ENCODE results near the gene ONECUT1. TPM values are rescaled to one million over a fixed set of nuclear protein-coding genes. Genes with fewer than 3 reads are reported as not detected.

Gene ONECUT1
- total and polyA plus RNA-seq, 2 of the 8 experiments (the other 6 are each of a cell fraction or from before 2014, with no cell fraction given): 0.65 to 6.4 TPM

GRCh38 chr15:52730594-52730993 is 59.5 kb downstream of the ONECUT1 start:
- H3K4me3 ChIP-seq (ENCODE audit: extremely low read depth in 1 of 4, insufficient read depth in 2 of 4, low read depth in 3 of 4, low read length in 4 of 4): no peak overlapping the region
- POLR2A ChIA-PET (ENCODE audit: partially characterized antibody): no interaction called here

More at GRCh38 chr15:52730594-52730993, 59.5 kb downstream of the ONECUT1 start:
- no peak overlapping the region for H3K27ac ChIP-seq (ENCODE audit: low read depth, low read length)
- H3K79me2 ChIP-seq (ENCODE audit: control insufficient read depth in 1 of 2, insufficient read depth in 2 of 2, low read length in 2 of 2): no peaks in the 10 kb centered on the region
- CTCF ChIA-PET (ENCODE audit: partially characterized antibody): interaction anchor here (0.6 to 1.4 kb wide), 5 partner anchors 47 to 522 kb away, joined by 3 to 4 read pairs (median 4); no protein-coding TSS in a partner anchor
- no peak overlapping the region for H2BK120ac ChIP-seq (replicated peaks; ENCODE audit: low read depth, low read length)
- H2BK5ac ChIP-seq (ENCODE audit: low read depth, low read length): no peak overlapping the region
- no peaks in the 10 kb centered on the region for H4K20me1 ChIP-seq (replicated peaks in 1 of 2; ENCODE audit: control insufficient read depth in 1 of 2, insufficient read depth in 2 of 2, low read length in 2 of 2)
- no peak for DNase-seq (ENCODE audit: low read depth in 1 of 2, low spot score in 2 of 2)
- no peak overlapping the region for H3K9ac ChIP-seq (replicated peaks in 1 of 4; ENCODE audit: extremely low read depth in 1 of 4, low read depth in 3 of 4, low read length in 3 of 4)
- no peak overlapping the region for H2BK15ac ChIP-seq (ENCODE audit: low read length)
- no peak overlapping the region for H4K8ac ChIP-seq (ENCODE audit: extremely low read depth, insufficient read depth, low read length)
- H3K4me2 ChIP-seq (ENCODE audit: insufficient read depth in 1 of 2, low read depth in 2 of 2, low read length in 2 of 2): no peak overlapping the region
- H4K5ac ChIP-seq (ENCODE audit: insufficient read length, low read depth, low read length): no peak overlapping the region
- no peaks in the 10 kb centered on the region for H3K27me3 ChIP-seq (replicated peaks in 1 of 4; ENCODE audit: control insufficient read depth in 3 of 4, extremely low read depth in 1 of 4, insufficient read depth in 3 of 4, low read length in 3 of 4)
- no peak overlapping the region for H3K23ac ChIP-seq (ENCODE audit: insufficient read length)
- H3K79me1 ChIP-seq (ENCODE audit: low read depth, low read length): no peaks in the 10 kb centered on the region
- H3K36me3 ChIP-seq (ENCODE audit: control insufficient read depth in 2 of 4, insufficient read depth in 4 of 4, low read length in 3 of 4): no peaks in the 10 kb centered on the region
- H3K14ac ChIP-seq (ENCODE audit: insufficient read length): no peak overlapping the region
- no peak overlapping the region for H2AFZ ChIP-seq (ENCODE audit: low read length)
- TF ChIP-seq E2F6 (IDR thresholded peaks at IDR 0.05): no peak
- no peak for TF ChIP-seq NRF1 (IDR thresholded peaks at IDR 0.05; ENCODE audit: low read depth, low read length)
- no peak for TF ChIP-seq JUN (IDR thresholded peaks at IDR 0.05; ENCODE audit: low read depth, low read length)
- TF ChIP-seq SIRT6 (IDR thresholded peaks at IDR 0.05; ENCODE audit: low read length): no peak
- TF ChIP-seq TEAD4 (IDR thresholded peaks at IDR 0.05; ENCODE audit: low read depth, low read length): no peak
- no peak for TF ChIP-seq HDAC2 (IDR thresholded peaks at IDR 0.05; ENCODE audit: borderline replicate concordance in 1 of 2, low read depth in 2 of 2, low read length in 2 of 2)
- TF ChIP-seq CBX5 (IDR thresholded peaks at IDR 0.05; ENCODE audit: low read depth, low read length): no peak
- H3K18ac ChIP-seq (ENCODE audit: extremely low read depth, low read length): no peak overlapping the region
- H2BK20ac ChIP-seq (ENCODE audit: low read length): no peak overlapping the region
- no peak for FAIRE-seq
- H3K4ac ChIP-seq (replicated peaks; ENCODE audit: insufficient read length, low read depth, low read length): no peak overlapping the region
- H2BK12ac ChIP-seq (ENCODE audit: low read depth, low read length): no peak overlapping the region
- H4K91ac ChIP-seq (replicated peaks; ENCODE audit: insufficient read length, low read length): no peak overlapping the region
- no peak overlapping the region for H3K56ac ChIP-seq (replicated peaks; ENCODE audit: insufficient read length, low read depth, low read length)
- no peak overlapping the region for H2AK5ac ChIP-seq (ENCODE audit: low read depth, low read length)
- H3K4me1 ChIP-seq (replicated peaks in 1 of 4; ENCODE audit: control insufficient read depth in 3 of 4, insufficient read depth in 4 of 4, low read length in 3 of 4): peaks cover 0 to 6% (median 1%) of the 10 kb centered on the region in 4 experiments; a peak in 4 of 7 replicates
- H3K23me2 ChIP-seq (ENCODE audit: low read depth, low read length): no peaks in the 10 kb centered on the region
- 90% methylated on average over 7 of the region's 7 CpGs; no CpG with 5 or more reads in 1 of the 2 experiments for WGBS, 2 experiments (ENCODE audit: extremely low coverage in 1 of 2, insufficient coverage in 1 of 2, insufficient read length in 1 of 2, insufficient replicate concordance in 2 of 2, low coverage in 1 of 2, low lambda C conversion rate in 2 of 2, missing lambda C conversion rate in 1 of 2)
- no peaks in the 10 kb centered on the region for H3K9me3 ChIP-seq (ENCODE audit: insufficient read depth in 2 of 2, low read depth in 1 of 2, low read length in 1 of 2)
